ENCODE results near the gene DDN.

Gene DDN

GRCh38 chr12:48966177-48966895, 32.8 kb downstream of the DDN start:
- DNase-seq (ENCODE audit: extremely low read depth, low read depth) = no peak
- no peak overlapping the region for H3K4me3 ChIP-seq (replicated peaks; ENCODE audit: low read depth, low read length)
- TF ChIP-seq, protein P1, sequence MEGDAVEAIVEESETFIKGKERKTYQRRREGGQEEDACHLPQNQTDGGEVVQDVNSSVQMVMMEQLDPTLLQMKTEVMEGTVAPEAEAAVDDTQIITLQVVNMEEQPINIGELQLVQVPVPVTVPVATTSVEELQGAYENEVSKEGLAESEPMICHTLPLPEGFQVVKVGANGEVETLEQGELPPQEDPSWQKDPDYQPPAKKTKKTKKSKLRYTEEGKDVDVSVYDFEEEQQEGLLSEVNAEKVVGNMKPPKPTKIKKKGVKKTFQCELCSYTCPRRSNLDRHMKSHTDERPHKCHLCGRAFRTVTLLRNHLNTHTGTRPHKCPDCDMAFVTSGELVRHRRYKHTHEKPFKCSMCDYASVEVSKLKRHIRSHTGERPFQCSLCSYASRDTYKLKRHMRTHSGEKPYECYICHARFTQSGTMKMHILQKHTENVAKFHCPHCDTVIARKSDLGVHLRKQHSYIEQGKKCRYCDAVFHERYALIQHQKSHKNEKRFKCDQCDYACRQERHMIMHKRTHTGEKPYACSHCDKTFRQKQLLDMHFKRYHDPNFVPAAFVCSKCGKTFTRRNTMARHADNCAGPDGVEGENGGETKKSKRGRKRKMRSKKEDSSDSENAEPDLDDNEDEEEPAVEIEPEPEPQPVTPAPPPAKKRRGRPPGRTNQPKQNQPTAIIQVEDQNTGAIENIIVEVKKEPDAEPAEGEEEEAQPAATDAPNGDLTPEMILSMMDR (IDR thresholded peaks at IDR 0.05; ENCODE audit: low read depth, low read length, missing control alignments) = no peak

DNA sequence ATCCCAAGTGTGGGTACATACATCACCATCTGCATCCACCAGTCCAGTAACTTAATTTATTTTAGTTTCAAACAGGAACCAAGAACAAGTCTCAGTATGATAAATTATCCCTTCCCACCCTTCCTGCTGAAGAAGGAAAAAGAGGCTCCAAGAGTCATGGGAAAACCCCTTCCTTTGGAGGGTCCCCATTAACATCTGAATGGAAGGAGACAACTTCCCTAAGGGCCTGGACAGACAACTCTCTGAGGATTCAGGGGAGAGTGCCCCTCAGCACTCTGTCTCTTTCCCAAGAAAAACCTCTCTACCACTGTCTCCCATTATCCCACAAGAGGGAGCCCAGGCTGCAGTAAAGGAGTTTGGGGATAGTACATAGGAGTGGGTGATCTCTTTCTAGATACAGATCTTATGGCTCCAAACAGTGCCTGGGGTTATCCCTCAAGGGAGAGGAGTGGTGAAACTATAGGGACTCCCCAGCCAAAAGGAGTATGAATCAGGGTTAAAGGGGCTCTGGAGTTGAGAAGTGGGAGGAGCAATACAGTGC, 33.8 kb downstream of the DDN start:
- TF ChIP-seq, protein P1 (IDR thresholded peaks at IDR 0.05; ENCODE audit: low read depth, low read length, missing control alignments) = peak; percentile 46
- no peak for DNase-seq (ENCODE audit: extremely low read depth, low read depth)
- no peak overlapping the region for H3K4me3 ChIP-seq (replicated peaks; ENCODE audit: low read depth, low read length)

- H3K4me3 ChIP-seq (replicated peaks; ENCODE audit: low read depth, low read length) = no peak overlapping the region
- TF ChIP-seq, protein P1 (IDR thresholded peaks at IDR 0.05; ENCODE audit: low read depth, low read length, missing control alignments) = no peak
- no peak for DNase-seq (ENCODE audit: extremely low read depth, low read depth)
Measured at GRCh38 chr12:48961801-48962200, 37.4 kb downstream of the DDN start.

DNA sequence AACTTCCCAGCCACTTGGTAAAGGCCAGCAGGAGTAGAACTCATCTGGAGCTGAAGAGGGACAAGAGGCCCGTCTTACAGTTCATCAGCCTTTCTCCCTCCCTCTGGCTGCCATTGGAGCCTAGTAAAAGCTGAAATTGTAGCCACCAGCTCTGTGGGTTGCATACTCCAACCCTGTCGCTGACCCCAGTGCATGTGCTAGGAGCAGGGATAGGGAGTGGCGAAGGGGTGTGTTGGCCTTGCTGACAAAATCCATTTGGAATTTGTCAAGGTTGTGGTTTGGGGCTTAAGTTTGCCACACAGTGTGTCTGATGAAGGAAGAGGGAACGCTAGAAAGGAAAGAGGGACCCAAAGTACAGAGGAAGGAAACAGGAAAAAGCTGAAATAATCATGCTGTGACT, 37.8 kb downstream of the DDN start:
- no peak overlapping the region for H3K4me3 ChIP-seq (replicated peaks; ENCODE audit: low read depth, low read length)
- TF ChIP-seq, protein P1 (IDR thresholded peaks at IDR 0.05; ENCODE audit: low read depth, low read length, missing control alignments) = no peak
- DNase-seq (ENCODE audit: extremely low read depth, low read depth) = no peak

DNA sequence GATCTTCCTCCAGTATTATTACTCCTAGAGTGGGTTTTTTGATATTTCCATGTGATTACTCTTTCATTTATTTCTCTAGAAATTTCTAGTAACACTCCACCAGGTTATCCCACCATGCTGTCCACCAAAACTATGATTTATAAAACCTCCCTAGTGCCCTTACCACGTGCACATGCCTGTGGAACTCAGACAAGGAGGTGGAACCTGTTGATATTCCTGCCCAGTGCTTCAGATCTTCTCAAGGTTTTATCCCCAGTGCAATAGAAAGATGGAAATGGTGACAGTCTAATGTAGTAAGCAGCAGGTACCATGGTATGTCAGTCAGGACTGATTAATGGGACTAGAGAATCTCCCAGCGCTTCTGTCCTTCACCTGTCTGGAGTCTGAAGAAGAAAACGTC, 38.3 kb downstream of the DDN start:
- H3K4me3 ChIP-seq (replicated peaks; ENCODE audit: low read depth, low read length) = no peak overlapping the region
- DNase-seq (ENCODE audit: extremely low read depth, low read depth) = no peak
- TF ChIP-seq, protein P1 (IDR thresholded peaks at IDR 0.05; ENCODE audit: low read depth, low read length, missing control alignments) = no peak

GRCh38 chr12:48958049-48958388, 41.2 kb downstream of the DDN start:
- TF ChIP-seq, protein P1 (IDR thresholded peaks at IDR 0.05; ENCODE audit: low read depth, low read length, missing control alignments) = no peak
- H3K4me3 ChIP-seq (replicated peaks; ENCODE audit: low read depth, low read length) = peak overlapping the region; percentile 86
- no peak for DNase-seq (ENCODE audit: extremely low read depth, low read depth)
